Measurements from ENCODE around the gene FCHSD2. TPM values are rescaled to one million over a fixed set of nuclear protein-coding genes. Genes with fewer than 3 reads are reported as not detected.
"Not testable (repeated sequence)": the region's sequence is repeated elsewhere in the genome, so short reads cannot be mapped to it uniquely, and the experiment has no call there.

Gene FCHSD2
- polyA plus RNA-seq, 3 donors: 35.1 to 49.7 (median 44.9) TPM

GRCh38 chr11:72840780-72841179, 301.3 kb downstream of the FCHSD2 start:
- DNase-seq (ENCODE audit: extremely low read depth in 1 of 11, low read depth in 9 of 11, low spot score in 4 of 11): no peak

GRCh38 chr11:72838691-72839305, 303.3 kb downstream of the FCHSD2 start:
- no peak for DNase-seq (ENCODE audit: extremely low read depth in 1 of 11, low read depth in 9 of 11, low spot score in 4 of 11)

DNA sequence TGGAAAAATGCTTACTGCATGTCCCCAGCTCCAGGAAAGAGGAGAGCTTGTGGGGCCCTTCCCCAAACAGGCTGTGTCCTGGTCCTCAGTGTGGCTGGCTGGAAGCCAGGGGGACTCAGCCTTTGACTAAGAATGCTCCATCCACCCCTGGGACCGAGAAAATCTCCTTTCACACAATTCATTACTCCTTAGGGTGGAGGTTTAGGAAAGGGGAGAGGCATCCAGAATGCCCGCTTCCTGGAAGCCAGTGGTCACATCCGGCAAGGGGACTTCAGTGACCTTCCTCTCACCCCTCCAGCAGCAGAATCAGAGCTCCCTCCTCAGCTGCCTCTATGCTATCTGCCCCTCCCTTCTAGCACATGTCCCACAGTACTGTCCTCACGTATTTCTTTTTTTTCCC, 306.0 kb downstream of the FCHSD2 start:
- DNase-seq (ENCODE audit: extremely low read depth in 1 of 11, low read depth in 9 of 11, low spot score in 4 of 11): peak in 1 of 11 donors; percentile 21

DNA sequence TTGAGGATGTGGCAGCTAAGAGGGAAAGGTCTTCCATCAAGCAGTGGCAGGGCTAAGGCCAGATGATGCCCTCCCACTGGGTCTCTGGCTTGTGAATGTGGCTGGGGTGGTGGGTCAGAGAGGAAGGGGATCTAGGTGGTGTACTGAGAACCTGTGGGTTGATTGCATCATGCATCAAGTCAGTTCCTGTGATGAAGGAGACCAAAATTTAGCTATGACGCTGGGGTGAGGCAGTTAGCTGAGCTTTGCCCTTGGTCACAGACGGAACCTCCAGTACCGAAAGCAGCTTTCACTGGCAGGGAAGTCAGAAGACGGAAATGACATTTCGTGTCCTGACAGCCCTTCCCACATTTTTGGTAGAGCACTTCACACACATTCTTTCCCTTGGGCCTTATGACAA, 307.2 kb downstream of the FCHSD2 start:
- no peak for DNase-seq (ENCODE audit: extremely low read depth in 1 of 11, low read depth in 9 of 11, low spot score in 4 of 11)

- peak in 2 of 11 donors; percentile 47 to 53 for DNase-seq (ENCODE audit: extremely low read depth in 1 of 11, low read depth in 9 of 11, low spot score in 4 of 11)
Observed at GRCh38 chr11:72833811-72834493, 308.2 kb downstream of the FCHSD2 start.

DNA sequence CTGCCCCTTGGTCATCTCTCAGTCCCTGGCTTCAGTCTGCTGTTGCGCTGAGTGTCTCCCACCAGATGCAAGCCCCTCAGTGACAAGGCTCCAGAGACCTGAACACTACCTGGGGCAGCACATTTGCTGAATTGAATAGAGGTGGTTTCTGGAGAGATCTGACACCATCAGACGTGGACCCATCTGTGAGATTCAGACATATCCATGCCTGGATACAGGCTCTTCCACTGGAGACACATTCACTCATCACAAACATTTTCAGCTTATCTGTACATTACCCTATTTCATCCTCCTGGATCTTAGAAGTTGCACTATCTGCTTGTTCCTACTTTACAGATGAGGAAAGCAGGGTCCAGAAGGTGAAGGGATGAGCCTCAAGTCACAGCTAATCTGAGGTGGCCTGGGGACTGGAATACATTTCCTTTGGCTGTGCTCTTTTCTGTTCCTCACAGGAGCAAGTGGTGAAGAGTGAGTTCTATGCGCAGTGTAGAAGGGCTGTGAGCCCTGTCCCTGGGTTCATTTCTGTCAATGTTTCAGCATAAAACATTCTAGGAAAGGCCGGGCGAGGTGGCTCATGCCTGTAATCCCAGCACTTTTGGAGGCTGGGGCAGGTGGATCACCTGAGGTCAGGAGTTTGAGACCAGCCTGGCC, 308.9 kb downstream of the FCHSD2 start:
- DNase-seq (ENCODE audit: extremely low read depth in 1 of 11, low read depth in 9 of 11, low spot score in 4 of 11): no peak

GRCh38 chr11:72832301-72833082, 309.6 kb downstream of the FCHSD2 start:
- no peak for DNase-seq (ENCODE audit: extremely low read depth in 1 of 11, low read depth in 9 of 11, low spot score in 4 of 11)

- DNase-seq (ENCODE audit: extremely low read depth in 1 of 11, low read depth in 9 of 11, low spot score in 4 of 11): peak in 4 of 11 donors; percentile 68 to 79 (median 74)
Observed at GRCh38 chr11:72831521-72832300, 310.4 kb downstream of the FCHSD2 start.

DNA sequence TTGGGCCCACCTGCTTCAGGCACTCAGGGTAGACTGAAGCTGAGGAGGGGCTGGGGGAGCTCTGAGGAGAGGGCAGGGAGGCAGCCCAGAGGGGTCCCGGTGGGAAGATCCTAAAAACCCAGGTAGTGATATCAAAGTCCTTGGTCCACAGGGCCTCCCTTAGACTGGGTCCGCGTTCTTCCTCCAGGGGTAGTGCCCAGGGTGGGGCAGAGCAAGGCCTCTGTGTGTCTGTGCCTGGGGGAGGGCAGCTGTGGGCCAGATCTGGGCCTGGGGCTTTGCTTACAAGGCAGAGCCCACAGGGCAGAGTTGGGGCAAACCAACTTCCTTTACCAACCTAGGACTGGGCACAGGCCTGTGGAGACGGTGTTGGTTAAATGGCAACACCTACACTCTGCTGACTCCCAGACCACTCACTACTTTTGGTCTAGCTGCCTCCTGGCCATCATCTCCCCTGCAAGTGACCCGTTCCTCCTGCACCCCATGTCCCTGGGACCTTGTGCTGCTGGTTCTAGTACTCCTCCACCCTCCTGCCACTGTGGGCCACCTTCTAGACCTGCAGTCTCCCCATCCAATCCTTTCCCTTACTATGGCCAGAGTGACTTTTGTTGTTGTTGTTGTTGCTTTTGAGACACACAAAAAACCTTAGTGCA, 312.1 kb downstream of the FCHSD2 start:
- no peak for DNase-seq (ENCODE audit: extremely low read depth in 1 of 11, low read depth in 9 of 11, low spot score in 4 of 11)

GRCh38 chr11:72829178-72829577, 312.9 kb downstream of the FCHSD2 start:
- no peak for DNase-seq (ENCODE audit: extremely low read depth in 1 of 11, low read depth in 9 of 11, low spot score in 4 of 11)

DNA sequence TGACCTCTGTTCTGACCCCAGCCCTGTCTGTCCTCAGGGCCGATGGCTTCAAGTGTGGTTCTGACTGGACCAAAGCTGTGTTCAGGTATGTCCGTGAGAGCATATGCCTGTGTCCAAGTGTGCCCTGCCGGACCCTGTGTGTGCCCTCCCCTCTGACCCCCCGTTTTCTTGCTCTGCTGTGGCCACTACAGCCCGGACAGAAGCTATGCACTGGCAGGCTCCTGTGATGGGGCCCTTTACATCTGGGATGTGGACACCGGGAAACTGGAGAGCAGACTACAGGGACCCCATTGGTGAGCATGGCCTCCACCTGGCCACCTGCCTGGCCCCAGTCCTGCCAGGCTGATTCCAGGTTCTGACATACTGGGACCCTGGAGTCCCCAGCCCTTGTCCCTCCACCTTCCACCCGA, 313.4 kb downstream of the FCHSD2 start:
- no peak for DNase-seq (ENCODE audit: extremely low read depth in 1 of 11, low read depth in 9 of 11, low spot score in 4 of 11)

DNA sequence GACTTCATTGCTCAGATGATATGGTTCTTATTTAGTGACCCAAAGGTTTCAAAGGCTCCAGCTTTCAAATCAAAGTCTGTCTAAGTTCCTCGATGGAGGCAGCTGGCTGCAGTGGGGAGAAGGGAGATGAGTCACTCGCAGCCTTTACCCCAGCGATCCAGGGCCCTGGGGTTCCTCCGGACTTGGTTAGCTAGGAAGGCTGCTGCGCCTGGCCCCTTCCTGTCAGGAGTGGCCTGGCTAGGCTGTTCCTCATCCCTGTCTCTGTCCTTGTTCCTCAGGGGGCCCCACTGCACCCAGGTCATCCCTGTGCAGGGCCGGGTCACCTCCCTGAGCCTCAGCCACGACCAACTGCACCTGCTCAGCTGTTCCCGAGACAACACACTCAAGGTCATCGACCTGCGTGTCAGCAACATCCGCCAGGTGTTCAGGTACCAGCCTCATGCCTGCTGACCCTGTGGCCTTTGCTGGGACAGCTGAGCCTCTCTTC, 314.0 kb downstream of the FCHSD2 start:
- DNase-seq (ENCODE audit: extremely low read depth in 1 of 11, low read depth in 9 of 11, low spot score in 4 of 11): no peak

- not testable (repeated sequence) for DNase-seq (ENCODE audit: extremely low read depth in 1 of 11, low read depth in 9 of 11, low spot score in 4 of 11)
Observed at GRCh38 chr11:72827656-72828055, 314.5 kb downstream of the FCHSD2 start.

GRCh38 chr11:72826942-72827480, 315.1 kb downstream of the FCHSD2 start:
- no peak for DNase-seq (ENCODE audit: extremely low read depth in 1 of 11, low read depth in 9 of 11, low spot score in 4 of 11)

DNA sequence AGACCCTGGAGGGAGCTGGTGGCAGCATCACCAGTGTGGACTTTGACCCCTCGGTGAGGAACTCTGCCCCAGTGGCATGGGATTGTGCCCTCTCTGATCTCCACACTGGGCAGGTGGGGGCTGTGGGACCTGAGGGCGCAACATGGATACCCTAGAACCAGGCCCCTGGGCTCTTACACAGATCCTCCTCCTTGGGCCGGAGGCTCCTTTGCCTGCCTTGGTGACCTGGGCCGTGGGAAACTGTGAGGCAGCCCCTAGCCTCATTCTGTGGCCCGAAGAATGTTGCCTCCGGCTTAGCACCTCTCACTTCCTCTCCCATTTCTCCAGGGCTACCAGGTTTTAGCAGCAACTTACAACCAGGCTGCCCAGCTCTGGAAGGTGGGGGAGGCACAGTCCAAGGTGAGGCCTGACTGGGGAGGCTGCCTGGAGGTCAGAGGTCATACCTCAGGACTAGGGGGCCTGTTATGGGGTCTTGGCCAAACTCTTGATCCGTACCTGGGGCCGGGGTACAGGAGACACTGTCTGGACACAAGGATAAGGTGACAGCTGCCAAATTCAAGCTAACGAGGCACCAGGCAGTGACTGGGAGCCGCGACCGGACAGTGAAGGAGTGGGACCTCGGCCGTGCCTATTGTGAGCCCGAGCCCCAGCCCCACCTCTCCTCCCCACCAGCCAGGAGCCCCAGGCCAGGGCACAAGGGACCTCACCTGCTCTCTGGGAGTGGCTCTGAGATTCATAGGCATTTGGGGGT, 315.8 kb downstream of the FCHSD2 start:
- DNase-seq (ENCODE audit: extremely low read depth in 1 of 11, low read depth in 9 of 11, low spot score in 4 of 11): no peak

- DNase-seq (ENCODE audit: extremely low read depth in 1 of 11, low read depth in 9 of 11, low spot score in 4 of 11): no peak
Observed at GRCh38 chr11:72825661-72826060, 316.5 kb downstream of the FCHSD2 start.

- no peak for DNase-seq (ENCODE audit: extremely low read depth in 1 of 11, low read depth in 9 of 11, low spot score in 4 of 11)
Observed at GRCh38 chr11:72824811-72825505, 317.2 kb downstream of the FCHSD2 start.
